ENCODE data around the gene NPW.

DNA sequence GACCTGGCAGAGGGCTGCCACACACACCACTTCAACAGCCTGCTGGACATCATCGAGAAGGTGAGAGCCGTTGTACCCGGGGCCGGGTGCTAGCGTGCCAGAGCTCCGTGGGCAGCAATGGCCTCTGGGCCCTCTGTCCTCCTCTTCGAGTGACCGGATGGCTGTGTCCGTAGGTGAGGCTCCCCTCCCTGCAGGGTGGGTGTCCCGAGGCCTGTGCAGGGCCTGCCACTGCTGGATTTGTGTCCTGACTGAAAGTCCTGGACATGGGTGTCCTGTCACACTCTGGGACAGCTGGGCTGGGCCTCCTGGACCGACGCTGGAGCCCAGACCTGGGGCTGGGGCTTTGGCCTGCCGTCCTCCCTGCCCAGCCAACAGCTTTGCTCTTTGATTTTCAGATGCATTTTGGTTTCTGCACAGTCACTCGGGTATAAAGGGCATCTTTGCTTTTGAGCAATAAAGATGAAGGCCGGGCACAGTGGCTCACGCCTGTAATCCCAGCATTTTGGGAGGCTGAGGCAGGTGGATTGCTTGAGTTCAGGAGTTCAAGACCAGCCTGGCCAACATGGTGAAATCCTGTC lies 44.9 kb downstream of the NPW start:
- TF ChIP-seq POLR2A (IDR thresholded peaks at IDR 0.05) (no peak), CTCF (IDR thresholded peaks at IDR 0.05) (no peak)

Measured in stomach (tissue), 4 donors.